GM12878 (cell line): Measurements from ENCODE around the gene WDSUB1.

Source experiments
- CBX3 ChIP-seq: fragments of 200-600 bp; sonication (generic); IDR thresholded peaks from 2 replicates; pipeline ENCODE4 v1.6.1; 2016; ENCODE audit warnings: low read depth, borderline replicate concordance
- CTCF ChIP-seq, 3 experiments: IDR thresholded peaks in 2 of 3; conservative IDR thresholded peaks in 1 of 3; 2 replicates each; pipeline ENCODE4 v1.5.1; 2011; ENCODE audit warnings: low read depth in 3 of 3, low read length in 3 of 3, mild to moderate bottlenecking in 3 of 3, control low read depth in 2 of 3, moderate library complexity in 2 of 3, inconsistent platforms in 1 of 3, mixed read lengths in 1 of 3; ENCODE audit not compliant: control insufficient read depth in 2 of 3, insufficient read depth in 1 of 3; ENCODE audit errors: extremely low read depth in 1 of 3
- HDAC2 ChIP-seq: fragments of 200-600 bp; sonication (generic); IDR thresholded peaks from 2 replicates; pipeline ENCODE4 v1.6.1; 2017
- HDGF ChIP-seq: fragments of 450-650 bp; IDR thresholded peaks from 2 replicates; pipeline ENCODE4 v1.6.1; 2016; ENCODE audit warnings: antibody characterized with exemption
- MTA3 ChIP-seq: IDR thresholded peaks from 2 replicates; pipeline ENCODE4 v1.6.1; 2012; ENCODE audit warnings: low read length, inconsistent platforms, borderline replicate concordance
- NBN ChIP-seq: fragments of 450-650 bp; IDR thresholded peaks from 2 replicates; pipeline ENCODE4 v1.6.1; 2016
- PKNOX1 ChIP-seq: fragments of 450-650 bp; IDR thresholded peaks from 2 replicates; pipeline ENCODE4 v1.6.1; 2016; ENCODE audit warnings: mild to moderate bottlenecking
- POLR2AphosphoS5 ChIP-seq: IDR thresholded peaks from 2 replicates; pipeline ENCODE4 v1.6.1; 2011; ENCODE audit warnings: mild to moderate bottlenecking, low read length, inconsistent platforms
- RBBP5 ChIP-seq: fragments of 200-600 bp; sonication (generic); conservative IDR thresholded peaks from 2 replicates; pipeline ENCODE4 v1.6.1; 2016
- RELB ChIP-seq: fragments of 450-650 bp; IDR thresholded peaks from 2 replicates; pipeline ENCODE4 v1.6.1; 2017; ENCODE audit warnings: low read depth, mild to moderate bottlenecking, moderate library complexity
- SMARCA5 ChIP-seq: fragments of 450-650 bp; IDR thresholded peaks from 2 replicates; pipeline ENCODE4 v1.6.1; 2017; ENCODE audit warnings: mild to moderate bottlenecking
- YBX1 ChIP-seq: fragments of 450-650 bp; IDR thresholded peaks from 2 replicates; pipeline ENCODE4 v1.6.1; 2016; ENCODE audit warnings: antibody characterized with exemption
- TF ChIP-seq, protein P1 (sequence below): fragments of 450-650 bp; IDR thresholded peaks from 2 replicates; pipeline ENCODE4 v1.6.1; 2017; ENCODE audit warnings: borderline replicate concordance
- TF ChIP-seq, protein P2 (sequence below): fragments of 450-650 bp; IDR thresholded peaks from 2 replicates; pipeline ENCODE4 v1.6.1; 2016; ENCODE audit warnings: mild to moderate bottlenecking

- no peak for TF ChIP-seq RBBP5
- no peak for TF ChIP-seq RELB
- TF ChIP-seq, protein P1, sequence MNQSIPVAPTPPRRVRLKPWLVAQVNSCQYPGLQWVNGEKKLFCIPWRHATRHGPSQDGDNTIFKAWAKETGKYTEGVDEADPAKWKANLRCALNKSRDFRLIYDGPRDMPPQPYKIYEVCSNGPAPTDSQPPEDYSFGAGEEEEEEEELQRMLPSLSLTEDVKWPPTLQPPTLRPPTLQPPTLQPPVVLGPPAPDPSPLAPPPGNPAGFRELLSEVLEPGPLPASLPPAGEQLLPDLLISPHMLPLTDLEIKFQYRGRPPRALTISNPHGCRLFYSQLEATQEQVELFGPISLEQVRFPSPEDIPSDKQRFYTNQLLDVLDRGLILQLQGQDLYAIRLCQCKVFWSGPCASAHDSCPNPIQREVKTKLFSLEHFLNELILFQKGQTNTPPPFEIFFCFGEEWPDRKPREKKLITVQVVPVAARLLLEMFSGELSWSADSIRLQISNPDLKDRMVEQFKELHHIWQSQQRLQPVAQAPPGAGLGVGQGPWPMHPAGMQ = no peak
- no peak for TF ChIP-seq CBX3
- TF ChIP-seq YBX1 = no peak
- no peak for TF ChIP-seq CTCF (IDR thresholded peaks at IDR 0.05 in 2 of 3, conservative IDR thresholded peaks at IDR 0.05 in 1 of 3; ENCODE audit: control insufficient read depth in 2 of 3, extremely low read depth in 1 of 3, insufficient read depth in 1 of 3, low read depth in 3 of 3, low read length in 3 of 3)
- TF ChIP-seq NBN = no peak
- TF ChIP-seq, protein P2, sequence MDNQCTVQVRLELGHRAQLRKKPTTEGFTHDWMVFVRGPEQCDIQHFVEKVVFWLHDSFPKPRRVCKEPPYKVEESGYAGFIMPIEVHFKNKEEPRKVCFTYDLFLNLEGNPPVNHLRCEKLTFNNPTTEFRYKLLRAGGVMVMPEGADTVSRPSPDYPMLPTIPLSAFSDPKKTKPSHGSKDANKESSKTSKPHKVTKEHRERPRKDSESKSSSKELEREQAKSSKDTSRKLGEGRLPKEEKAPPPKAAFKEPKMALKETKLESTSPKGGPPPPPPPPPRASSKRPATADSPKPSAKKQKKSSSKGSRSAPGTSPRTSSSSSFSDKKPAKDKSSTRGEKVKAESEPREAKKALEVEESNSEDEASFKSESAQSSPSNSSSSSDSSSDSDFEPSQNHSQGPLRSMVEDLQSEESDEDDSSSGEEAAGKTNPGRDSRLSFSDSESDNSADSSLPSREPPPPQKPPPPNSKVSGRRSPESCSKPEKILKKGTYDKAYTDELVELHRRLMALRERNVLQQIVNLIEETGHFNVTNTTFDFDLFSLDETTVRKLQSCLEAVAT = no peak
- no peak for TF ChIP-seq PKNOX1
- no peak for TF ChIP-seq SMARCA5
- TF ChIP-seq HDAC2 = no peak
- no peak for TF ChIP-seq POLR2AphosphoS5
- TF ChIP-seq HDGF = no peak
- TF ChIP-seq MTA3 = no peak
These were observed 24.3 kb downstream of the WDSUB1 start for GRCh38 chr2:159262226-159262625.
